ENCODE measurements around the gene MRPL42.

DNA sequence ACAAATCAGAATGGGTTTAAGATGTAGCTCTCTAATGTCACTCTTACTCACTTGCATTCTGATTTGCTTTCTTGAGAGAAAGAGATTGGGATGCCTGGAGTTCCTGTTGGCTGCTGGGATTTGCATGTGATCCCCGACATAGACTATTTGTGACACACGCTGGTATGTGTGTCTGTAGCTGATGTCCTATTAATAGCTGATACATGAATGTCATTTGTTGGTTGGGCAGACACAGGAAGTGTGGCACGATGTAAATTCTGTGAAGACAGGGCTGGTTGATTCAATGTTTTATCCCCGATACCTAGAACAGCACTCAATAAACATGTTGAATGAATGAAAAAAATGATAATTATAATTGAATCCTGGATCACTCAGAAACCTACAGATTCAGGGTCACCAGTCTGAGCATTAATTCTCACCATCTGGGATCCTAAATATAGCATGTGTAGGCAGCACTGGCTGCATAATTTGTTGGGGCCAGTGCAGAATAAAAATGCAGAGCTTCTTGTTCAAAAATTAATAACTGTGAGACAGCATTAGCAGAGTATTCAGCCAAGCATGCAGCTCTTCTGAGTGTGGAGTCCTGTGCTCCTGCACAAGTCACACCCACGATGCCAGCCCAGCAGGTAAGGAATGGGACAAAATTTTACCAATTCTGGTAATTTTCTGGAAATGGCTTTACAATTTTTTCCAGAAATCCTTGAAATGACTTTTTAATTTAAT lies 69.6 kb downstream of the MRPL42 start:
- TF ChIP-seq, protein P1, sequence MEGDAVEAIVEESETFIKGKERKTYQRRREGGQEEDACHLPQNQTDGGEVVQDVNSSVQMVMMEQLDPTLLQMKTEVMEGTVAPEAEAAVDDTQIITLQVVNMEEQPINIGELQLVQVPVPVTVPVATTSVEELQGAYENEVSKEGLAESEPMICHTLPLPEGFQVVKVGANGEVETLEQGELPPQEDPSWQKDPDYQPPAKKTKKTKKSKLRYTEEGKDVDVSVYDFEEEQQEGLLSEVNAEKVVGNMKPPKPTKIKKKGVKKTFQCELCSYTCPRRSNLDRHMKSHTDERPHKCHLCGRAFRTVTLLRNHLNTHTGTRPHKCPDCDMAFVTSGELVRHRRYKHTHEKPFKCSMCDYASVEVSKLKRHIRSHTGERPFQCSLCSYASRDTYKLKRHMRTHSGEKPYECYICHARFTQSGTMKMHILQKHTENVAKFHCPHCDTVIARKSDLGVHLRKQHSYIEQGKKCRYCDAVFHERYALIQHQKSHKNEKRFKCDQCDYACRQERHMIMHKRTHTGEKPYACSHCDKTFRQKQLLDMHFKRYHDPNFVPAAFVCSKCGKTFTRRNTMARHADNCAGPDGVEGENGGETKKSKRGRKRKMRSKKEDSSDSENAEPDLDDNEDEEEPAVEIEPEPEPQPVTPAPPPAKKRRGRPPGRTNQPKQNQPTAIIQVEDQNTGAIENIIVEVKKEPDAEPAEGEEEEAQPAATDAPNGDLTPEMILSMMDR (IDR thresholded peaks at IDR 0.05), result no peak
- TF ChIP-seq POLR2A (IDR thresholded peaks at IDR 0.05), result no peak

All from heart left ventricle (tissue), 13 donors.